IMR-90 (cell line): ENCODE data around the gene CRACDL. TPM values are rescaled to one million over a fixed set of nuclear protein-coding genes. Genes with fewer than 3 reads are reported as not detected.

Source experiments
- ATAC-seq: fragments of 200-7000 bp; cut with Tn5 transposase; 2 replicates; pipeline ENCODE4 v1.9.1; 2020; ENCODE audit warnings: low read depth, mild to moderate bottlenecking, moderate library complexity
- BruUV-seq: library from RNA; stranded (reverse); fragments of 400-500 nt; replicated peaks from 2 replicates; lab custom pipeline; 2021; lab: Mats Ljungman, UMichigan
- CTCF ChIA-PET: fragments of 300-600 bp; formaldehyde crosslinking; extraction: SDS; loops from one replicate; lab custom pipeline; 2021; ENCODE audit warnings: antibody characterized with exemption; lab: Yijun Ruan, JAX
- POLR2A ChIA-PET: fragments of 300-600 bp; sonication (Branson Sonifier 250); formaldehyde crosslinking; loops from one replicate; lab custom pipeline; 2022; ENCODE audit warnings: antibody characterized with exemption; ENCODE audit not compliant: unreplicated experiment; lab: Charles Lee
- DNase-seq: peaks from one replicate; pipeline ENCODE4 v3.0.0; 2013
- H2AFZ ChIP-seq: replicated peaks from 2 replicates; pipeline ENCODE3; 2013; ENCODE audit warnings: low read length, mild to moderate bottlenecking; ENCODE audit not compliant: poor library complexity
- H2AK5ac ChIP-seq: 2 replicates; pipeline ENCODE4 v1.6.1; 2013; ENCODE audit warnings: low read depth, low read length, inconsistent platforms
- H2AK9ac ChIP-seq: replicated peaks from 2 replicates; pipeline ENCODE3; 2013; ENCODE audit warnings: mild to moderate bottlenecking, low read depth, low read length, moderate library complexity; ENCODE audit not compliant: poor library complexity
- H2BK120ac ChIP-seq: 2 replicates; pipeline ENCODE4 v1.6.1; 2013; ENCODE audit warnings: low read depth, low read length, inconsistent platforms
- H2BK15ac ChIP-seq: 3 replicates; pipeline ENCODE4 v1.6.1; 2013; ENCODE audit warnings: low read depth, low read length, inconsistent platforms
- H2BK20ac ChIP-seq: 2 replicates; pipeline ENCODE4 v1.6.1; 2013; ENCODE audit warnings: low read depth, mild to moderate bottlenecking, inconsistent platforms, low read length, moderate library complexity
- H2BK5ac ChIP-seq: 2 replicates; pipeline ENCODE4 v1.6.1; 2013; ENCODE audit warnings: mild to moderate bottlenecking, low read depth, low read length, inconsistent platforms; ENCODE audit not compliant: poor library complexity, severe bottlenecking
- H3K14ac ChIP-seq: replicated peaks from 2 replicates; pipeline ENCODE4 v1.6.1; 2013; ENCODE audit warnings: low read depth, low read length, inconsistent platforms
- H3K18ac ChIP-seq: 2 replicates; pipeline ENCODE4 v1.6.1; 2013; ENCODE audit warnings: low read depth, low read length, control low read depth
- H3K23ac ChIP-seq: 2 replicates; pipeline ENCODE4 v1.6.1; 2013; ENCODE audit warnings: low read depth, low read length, inconsistent platforms
- H3K27ac ChIP-seq: 2 replicates; pipeline ENCODE4 v1.5.1; 2013; ENCODE audit warnings: mild to moderate bottlenecking, control low read depth, low read length; ENCODE audit not compliant: insufficient read depth
- H3K27me3 ChIP-seq: 2 replicates; pipeline ENCODE4 v1.6.1; 2013; ENCODE audit warnings: low read length; ENCODE audit not compliant: control insufficient read depth, insufficient read depth
- H3K36me3 ChIP-seq: 2 replicates; pipeline ENCODE4 v1.6.1; 2013; ENCODE audit warnings: low read length, mixed read lengths; ENCODE audit not compliant: control insufficient read depth, insufficient read depth
- H3K4ac ChIP-seq: 2 replicates; pipeline ENCODE4 v1.6.1; 2013; ENCODE audit warnings: low read depth, low read length, inconsistent platforms
- H3K4me1 ChIP-seq: 2 replicates; pipeline ENCODE4 v1.6.1; 2013; ENCODE audit warnings: low read length, mixed read lengths; ENCODE audit not compliant: control insufficient read depth, insufficient read depth
- H3K4me2 ChIP-seq: 2 replicates; pipeline ENCODE4 v1.6.1; 2013; ENCODE audit warnings: low read depth, mild to moderate bottlenecking, control low read depth, low read length, moderate library complexity
- H3K4me3 ChIP-seq: 2 replicates; pipeline ENCODE4 v1.5.1; 2013; ENCODE audit warnings: low read depth, mild to moderate bottlenecking, control low read depth, low read length, moderate library complexity; ENCODE audit not compliant: insufficient read depth
- H3K56ac ChIP-seq: 2 replicates; pipeline ENCODE4 v1.6.1; 2013; ENCODE audit warnings: low read length, inconsistent platforms; ENCODE audit not compliant: insufficient read depth; ENCODE audit errors: extremely low read depth
- H3K79me1 ChIP-seq, 2 experiments: 2 replicates each; pipeline ENCODE4 v1.6.1; 2013; ENCODE audit warnings: low read length in 2 of 2, inconsistent platforms in 1 of 2, low read depth in 1 of 2
- H3K9ac ChIP-seq: 2 replicates; pipeline ENCODE4 v1.6.1; 2013; ENCODE audit warnings: low read depth, low read length, control low read depth
- H3K9me1 ChIP-seq: 2 replicates; pipeline ENCODE4 v1.6.1; 2013; ENCODE audit warnings: low read length, inconsistent platforms; ENCODE audit not compliant: insufficient read depth
- H3K9me3 ChIP-seq: 2 replicates; pipeline ENCODE4 v1.6.1; 2013; ENCODE audit warnings: low read length; ENCODE audit not compliant: control insufficient read depth, insufficient read depth
- H4K20me1 ChIP-seq: 2 replicates; pipeline ENCODE4 v1.6.1; 2013; ENCODE audit warnings: low read length, inconsistent platforms; ENCODE audit not compliant: insufficient read depth
- H4K5ac ChIP-seq: 2 replicates; pipeline ENCODE4 v1.6.1; 2013; ENCODE audit warnings: mild to moderate bottlenecking, low read depth, low read length, control low read depth
- H4K8ac ChIP-seq, 2 experiments: 2 replicates each; pipeline ENCODE4 v1.6.1; 2013; ENCODE audit warnings: low read depth in 2 of 2, low read length in 2 of 2, control low read depth in 1 of 2, inconsistent platforms in 1 of 2
- H4K91ac ChIP-seq: 2 replicates; pipeline ENCODE4 v1.6.1; 2013; ENCODE audit warnings: low read depth, low read length, inconsistent platforms; ENCODE audit not compliant: insufficient read depth
- BHLHE40 ChIP-seq: fragments of 150-350 bp; IDR thresholded peaks from 2 replicates; pipeline ENCODE4 v1.6.1; 2016; ENCODE audit warnings: mild to moderate bottlenecking, low read depth, low read length
- CEBPB ChIP-seq: IDR thresholded peaks from 2 replicates; pipeline ENCODE4 v1.6.1; 2012; ENCODE audit warnings: low read depth, low read length, improper control_type of control experiment
- NFE2L2 ChIP-seq: fragments of 150-350 bp; IDR thresholded peaks from 2 replicates; pipeline ENCODE4 v1.6.1; 2016; ENCODE audit warnings: low read depth, mild to moderate bottlenecking, low read length
- RAD21 ChIP-seq: IDR thresholded peaks from 2 replicates; pipeline ENCODE4 v1.6.1; 2012; ENCODE audit warnings: low read length, improper control_type of control experiment
- WGBS, 2 experiments: methylation state at CpG; one replicate each; pipeline versions ENCODE4 v1.1.5 to v1.1.7; 2013; ENCODE audit warnings: missing lambda C conversion rate in 2 of 2; ENCODE audit not compliant: insufficient read length in 1 of 2; ENCODE audit errors: extremely low coverage in 2 of 2; 5-methylcytosine and 5-hydroxymethylcytosine counted together
- dilution Hi-C: fragments of 300-500 bp; cut with HindIII; formaldehyde crosslinking; loops from one replicate; pipeline ENCODE4 v1.14.3; 2018; ENCODE audit warnings: low sequenced_read_pairs; ENCODE audit not compliant: unreplicated experiment
- in situ Hi-C: fragments of 300-500 bp; cut with MboI; formaldehyde crosslinking; loops from 3 replicates; pipeline ENCODE4 v1.14.3; 2019; ENCODE audit warnings: low sequenced_read_pairs, inconsistent platforms, mixed read lengths
- intact Hi-C: fragments of 100-400 bp; cut with micrococcal nuclease; formaldehyde crosslinking; loops from 2 replicates; pipeline ENCODE4 v1.10.0; 2022
- polyA plus RNA-seq, 3 experiments: library from polyadenylated mRNA; depleted of rRNA; stranded (reverse); fragments of >200 nt; gene quantifications; 2 replicates each; pipeline ENCODE4 v1.2.3, GENCODE V29; 2012; ENCODE audit warnings: low replicate concordance in 1 of 3
- total RNA-seq: library from RNA; depleted of rRNA; stranded (reverse); fragments of >200 nt; gene quantifications from 2 replicates; pipeline ENCODE4 v1.2.3, GENCODE V29; 2012
- TF ChIP-seq, protein P1 (sequence below): fragments of 150-350 bp; IDR thresholded peaks from 2 replicates; pipeline ENCODE4 v1.6.1; 2016; ENCODE audit warnings: low read depth, mild to moderate bottlenecking, low read length, moderate library complexity, borderline replicate concordance

Gene CRACDL
- total and polyA plus RNA-seq, 2 of the 4 experiments (the other 2 are of a cell fraction): not detected

DNA sequence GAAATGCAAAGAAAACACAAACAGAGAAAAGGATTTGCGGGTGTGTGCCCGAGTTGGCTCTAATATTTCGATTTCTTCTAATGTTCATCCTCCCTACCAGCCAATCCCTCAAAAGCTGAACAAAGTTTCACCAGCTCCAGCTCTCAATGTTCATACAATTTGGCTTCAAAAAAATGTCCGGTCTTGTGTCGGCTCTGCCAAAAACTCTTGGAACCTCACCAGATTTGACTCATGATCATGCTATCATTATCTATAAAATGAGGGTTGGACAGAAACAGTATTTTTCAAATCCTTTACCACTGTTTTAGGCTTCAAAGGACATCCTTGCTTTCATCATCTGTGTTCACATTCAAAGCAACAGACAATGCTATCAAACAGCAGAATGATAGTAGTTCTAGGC is 88.2 kb downstream of the CRACDL start:
- H3K9me3 ChIP-seq: no peaks in the 10 kb centered on the region
- no peaks in the 10 kb centered on the region for H3K4me1 ChIP-seq
- CTCF ChIA-PET: interaction anchor here (0.6 to 1.3 kb wide), 2 partner anchors 10 kb away, joined by 3 read pairs; no protein-coding TSS in a partner anchor
- no peak overlapping the region for H3K23ac ChIP-seq
- no peak overlapping the region for H3K56ac ChIP-seq
- no CpG with 5 or more reads among the region's 5 CpGs for WGBS, 2 experiments
- dilution Hi-C loops (no loop called here), intact Hi-C loops (no loop called here), in situ Hi-C loops (loop anchor here (10.0 to 25.0 kb wide), 2 partner anchors 203 to 436 kb away; no protein-coding TSS in a partner anchor)
- ATAC-seq: no peak
- no peaks in the 10 kb centered on the region for H3K79me1 ChIP-seq
- H4K20me1 ChIP-seq: no peaks in the 10 kb centered on the region
- H3K18ac ChIP-seq: no peak overlapping the region
- H4K8ac ChIP-seq: no peak overlapping the region
- no peaks in the 10 kb centered on the region; the same call in none of the 2 replicates for H3K27me3 ChIP-seq
- H3K14ac ChIP-seq: no peak overlapping the region
- no peak overlapping the region for H2BK20ac ChIP-seq
- H2AFZ ChIP-seq: no peak overlapping the region
- BruUV-seq: no TSS peak
- no peak overlapping the region for H3K9ac ChIP-seq
- H2AK5ac ChIP-seq: no peak overlapping the region
- H3K36me3 ChIP-seq: no peaks in the 10 kb centered on the region
- no peaks in the 10 kb centered on the region for H3K9me1 ChIP-seq
- no peak overlapping the region for H3K27ac ChIP-seq
- no peak overlapping the region for H3K4me2 ChIP-seq
- no peak overlapping the region for H4K91ac ChIP-seq
- TF ChIP-seq NFE2L2 (no peak), CEBPB (no peak), RAD21 (no peak), BHLHE40 (no peak)
- TF ChIP-seq, protein P1, sequence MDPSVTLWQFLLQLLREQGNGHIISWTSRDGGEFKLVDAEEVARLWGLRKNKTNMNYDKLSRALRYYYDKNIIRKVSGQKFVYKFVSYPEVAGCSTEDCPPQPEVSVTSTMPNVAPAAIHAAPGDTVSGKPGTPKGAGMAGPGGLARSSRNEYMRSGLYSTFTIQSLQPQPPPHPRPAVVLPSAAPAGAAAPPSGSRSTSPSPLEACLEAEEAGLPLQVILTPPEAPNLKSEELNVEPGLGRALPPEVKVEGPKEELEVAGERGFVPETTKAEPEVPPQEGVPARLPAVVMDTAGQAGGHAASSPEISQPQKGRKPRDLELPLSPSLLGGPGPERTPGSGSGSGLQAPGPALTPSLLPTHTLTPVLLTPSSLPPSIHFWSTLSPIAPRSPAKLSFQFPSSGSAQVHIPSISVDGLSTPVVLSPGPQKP: no peak
- no peak overlapping the region for H2BK5ac ChIP-seq
- no peak for DNase-seq
- no peak overlapping the region for H2AK9ac ChIP-seq
- no peak overlapping the region for H3K4me3 ChIP-seq
- H2BK15ac ChIP-seq: no peak overlapping the region
- H2BK120ac ChIP-seq: no peak overlapping the region
- POLR2A ChIA-PET: no interaction called here
- H4K5ac ChIP-seq: no peak overlapping the region
- H3K4ac ChIP-seq: no peak overlapping the region
